ENCODE results near the gene LSAMP.

Gene LSAMP

DNA sequence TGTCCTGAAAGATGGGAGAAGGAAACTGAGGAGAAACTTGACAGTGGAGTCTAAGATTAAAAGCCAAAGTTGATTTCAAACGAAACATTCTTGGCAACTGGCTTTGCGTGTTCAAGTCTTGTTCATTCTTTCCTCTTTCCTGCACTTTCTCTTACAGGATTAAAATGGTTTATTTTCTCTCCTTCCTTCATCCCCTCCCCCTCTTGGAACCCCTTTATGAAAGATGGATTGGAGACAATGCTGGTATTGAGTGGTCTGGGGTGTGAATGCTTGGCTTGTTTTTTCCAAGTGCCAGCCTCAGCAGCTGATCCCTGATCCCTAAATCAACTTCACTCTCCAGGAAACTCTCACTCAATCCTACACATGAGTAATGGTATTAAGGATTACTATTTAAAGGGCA lies 703 bp upstream of the LSAMP start:
- H3K9me2 ChIP-seq (replicated peaks; ENCODE audit: low read depth, low read length), result no peaks in the 10 kb centered on the region
- no peaks in the 10 kb centered on the region for H3K9me3 ChIP-seq (ENCODE audit: insufficient read depth, low read depth, low read length)
- no peaks in the 10 kb centered on the region for H3K79me2 ChIP-seq (ENCODE audit: insufficient read depth, low read length)
- no peaks in the 10 kb centered on the region for H3K27me3 ChIP-seq (ENCODE audit: insufficient read depth, low read length, poor library complexity, severe bottlenecking)
- H3K9ac ChIP-seq (ENCODE audit: low read depth, low read length, poor library complexity, severe bottlenecking), result no peak overlapping the region
- no peak overlapping the region for H2AFZ ChIP-seq (ENCODE audit: low read length)
- TF ChIP-seq, protein P1, sequence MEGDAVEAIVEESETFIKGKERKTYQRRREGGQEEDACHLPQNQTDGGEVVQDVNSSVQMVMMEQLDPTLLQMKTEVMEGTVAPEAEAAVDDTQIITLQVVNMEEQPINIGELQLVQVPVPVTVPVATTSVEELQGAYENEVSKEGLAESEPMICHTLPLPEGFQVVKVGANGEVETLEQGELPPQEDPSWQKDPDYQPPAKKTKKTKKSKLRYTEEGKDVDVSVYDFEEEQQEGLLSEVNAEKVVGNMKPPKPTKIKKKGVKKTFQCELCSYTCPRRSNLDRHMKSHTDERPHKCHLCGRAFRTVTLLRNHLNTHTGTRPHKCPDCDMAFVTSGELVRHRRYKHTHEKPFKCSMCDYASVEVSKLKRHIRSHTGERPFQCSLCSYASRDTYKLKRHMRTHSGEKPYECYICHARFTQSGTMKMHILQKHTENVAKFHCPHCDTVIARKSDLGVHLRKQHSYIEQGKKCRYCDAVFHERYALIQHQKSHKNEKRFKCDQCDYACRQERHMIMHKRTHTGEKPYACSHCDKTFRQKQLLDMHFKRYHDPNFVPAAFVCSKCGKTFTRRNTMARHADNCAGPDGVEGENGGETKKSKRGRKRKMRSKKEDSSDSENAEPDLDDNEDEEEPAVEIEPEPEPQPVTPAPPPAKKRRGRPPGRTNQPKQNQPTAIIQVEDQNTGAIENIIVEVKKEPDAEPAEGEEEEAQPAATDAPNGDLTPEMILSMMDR (conservative IDR thresholded peaks at IDR 0.05; ENCODE audit: low read length), result no peak
- TF ChIP-seq EZH2phosphoT487 (IDR thresholded peaks at IDR 0.05; ENCODE audit: borderline replicate concordance), result no peak
- H3K4me3 ChIP-seq (ENCODE audit: low read length, poor library complexity, severe bottlenecking), result no peak overlapping the region
- H4K20me1 ChIP-seq (ENCODE audit: insufficient read depth, low read length, poor library complexity, severe bottlenecking), result no peaks in the 10 kb centered on the region
- H3K4me1 ChIP-seq (ENCODE audit: insufficient read depth, low read length, poor library complexity, severe bottlenecking), result no peaks in the 10 kb centered on the region
- no peaks in the 10 kb centered on the region for H3F3A ChIP-seq (ENCODE audit: low read depth)
- H3K4me2 ChIP-seq (ENCODE audit: low read depth, low read length, poor library complexity, severe bottlenecking), result no peak overlapping the region
- H3K36me3 ChIP-seq (ENCODE audit: insufficient read depth, low read length), result no peaks in the 10 kb centered on the region

DNA sequence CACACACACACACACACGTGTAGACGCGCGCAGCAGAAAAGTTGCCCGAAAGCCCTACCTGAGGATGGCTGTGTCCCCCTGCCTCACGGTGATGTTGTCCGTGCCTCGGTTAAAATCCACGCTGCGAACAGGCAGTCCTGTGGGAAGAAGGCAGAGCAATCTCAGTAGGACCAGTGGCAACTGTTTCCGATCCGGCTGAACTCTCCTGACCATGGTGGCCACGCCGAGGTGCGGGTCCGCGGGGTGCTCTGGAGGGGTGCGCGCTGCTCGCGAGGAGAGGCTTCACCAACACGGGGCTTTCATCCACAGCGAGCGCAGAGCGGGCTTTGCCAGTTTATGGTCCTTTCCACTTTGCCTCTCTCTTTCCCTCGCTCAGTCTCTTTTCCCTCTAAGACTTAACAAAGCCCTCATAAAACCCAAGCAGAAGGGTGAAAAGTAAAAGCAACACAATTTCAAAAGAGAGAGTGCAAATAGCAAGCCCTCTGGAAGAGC lies 422 bp downstream of the LSAMP start:
- TF ChIP-seq EZH2phosphoT487 (IDR thresholded peaks at IDR 0.05; ENCODE audit: borderline replicate concordance), result no peak
- TF ChIP-seq, protein P1 (conservative IDR thresholded peaks at IDR 0.05; ENCODE audit: low read length), result no peak
- no peak overlapping the region for H3K4me3 ChIP-seq (ENCODE audit: low read length, poor library complexity, severe bottlenecking)
- no peak overlapping the region for H3K9ac ChIP-seq (ENCODE audit: low read depth, low read length, poor library complexity, severe bottlenecking)
- no peaks in the 10 kb centered on the region for H4K20me1 ChIP-seq (ENCODE audit: insufficient read depth, low read length, poor library complexity, severe bottlenecking)
- H3K9me2 ChIP-seq (replicated peaks; ENCODE audit: low read depth, low read length), result no peaks in the 10 kb centered on the region
- no peaks in the 10 kb centered on the region for H3K27me3 ChIP-seq (ENCODE audit: insufficient read depth, low read length, poor library complexity, severe bottlenecking)
- no peaks in the 10 kb centered on the region for H3K9me3 ChIP-seq (ENCODE audit: insufficient read depth, low read depth, low read length)
- H3K4me1 ChIP-seq (ENCODE audit: insufficient read depth, low read length, poor library complexity, severe bottlenecking), result no peaks in the 10 kb centered on the region
- no peaks in the 10 kb centered on the region for H3K79me2 ChIP-seq (ENCODE audit: insufficient read depth, low read length)
- no peaks in the 10 kb centered on the region for H3K36me3 ChIP-seq (ENCODE audit: insufficient read depth, low read length)
- H3K4me2 ChIP-seq (ENCODE audit: low read depth, low read length, poor library complexity, severe bottlenecking), result no peak overlapping the region
- H2AFZ ChIP-seq (ENCODE audit: low read length), result no peak overlapping the region
- H3F3A ChIP-seq (ENCODE audit: low read depth), result no peaks in the 10 kb centered on the region

DNA sequence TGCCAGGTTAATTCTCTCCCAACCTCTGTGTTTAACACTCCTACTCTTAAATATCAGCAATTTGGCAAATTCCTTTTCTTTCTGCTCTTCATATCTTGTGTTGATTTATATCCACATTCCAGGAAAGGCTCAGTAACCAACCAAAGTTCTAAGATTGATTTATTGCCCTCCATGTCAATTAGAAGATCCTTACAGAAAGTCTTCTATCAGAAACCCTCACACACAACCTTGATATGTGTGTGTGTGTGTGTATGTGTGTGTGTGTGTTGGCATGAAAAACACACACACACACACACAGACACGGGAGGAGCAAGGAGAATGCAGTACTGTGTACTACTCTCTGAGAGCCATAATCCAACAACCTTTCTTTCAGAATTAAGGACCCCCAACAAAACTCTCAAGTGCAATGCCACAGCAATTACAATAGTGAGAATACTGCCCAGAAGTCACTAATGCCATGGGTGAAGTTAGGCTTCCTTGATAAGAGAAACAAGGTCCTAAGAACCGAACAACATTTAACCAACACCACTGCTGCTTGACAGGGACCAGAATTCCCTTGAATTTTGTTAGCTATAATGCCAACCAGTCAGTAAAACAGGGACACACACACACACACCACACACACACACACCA lies 1.1 kb downstream of the LSAMP start:
- TF ChIP-seq EZH2phosphoT487 (IDR thresholded peaks at IDR 0.05; ENCODE audit: borderline replicate concordance), result no peak
- TF ChIP-seq, protein P1 (conservative IDR thresholded peaks at IDR 0.05; ENCODE audit: low read length), result no peak
- Histone ChIP-seq H3K4me1 (ENCODE audit: insufficient read depth, low read length, poor library complexity, severe bottlenecking) (no peaks in the 10 kb centered on the region), H2AFZ (ENCODE audit: low read length) (no peak overlapping the region), H3K9me3 (ENCODE audit: insufficient read depth, low read depth, low read length) (no peaks in the 10 kb centered on the region), H3K27me3 (ENCODE audit: insufficient read depth, low read length, poor library complexity, severe bottlenecking) (no peaks in the 10 kb centered on the region), H3K36me3 (ENCODE audit: insufficient read depth, low read length) (no peaks in the 10 kb centered on the region), H3K4me2 (ENCODE audit: low read depth, low read length, poor library complexity, severe bottlenecking) (no peak overlapping the region), H3K79me2 (ENCODE audit: insufficient read depth, low read length) (no peaks in the 10 kb centered on the region), H3K9me2 (replicated peaks; ENCODE audit: low read depth, low read length) (no peaks in the 10 kb centered on the region), H3K4me3 (ENCODE audit: low read length, poor library complexity, severe bottlenecking) (no peak overlapping the region), H4K20me1 (ENCODE audit: insufficient read depth, low read length, poor library complexity, severe bottlenecking) (no peaks in the 10 kb centered on the region), H3F3A (ENCODE audit: low read depth) (no peaks in the 10 kb centered on the region), H3K9ac (ENCODE audit: low read depth, low read length, poor library complexity, severe bottlenecking) (no peak overlapping the region)
